ENCODE results near the gene PARD3.

The PARD3 gene

DNA sequence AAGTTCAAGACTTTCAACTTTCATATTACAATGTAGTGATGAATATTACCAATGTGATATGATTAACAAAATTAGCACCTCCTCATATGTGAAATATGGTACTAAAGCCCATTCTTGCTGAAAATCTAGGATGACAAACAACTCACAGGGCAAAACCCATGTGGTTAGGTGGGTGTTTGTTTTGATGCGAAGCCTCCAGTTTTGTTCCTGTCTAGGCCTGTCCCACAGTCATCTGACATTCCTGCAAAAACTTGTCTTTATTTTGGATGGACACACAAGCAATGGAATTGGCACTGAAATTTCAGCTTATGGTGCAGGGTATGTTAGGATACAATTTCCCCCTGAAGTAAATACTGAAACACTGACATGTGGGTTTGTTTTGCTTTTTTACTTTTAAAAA, 95.3 kb downstream of the PARD3 start:
- H3K79me2 ChIP-seq (ENCODE audit: insufficient read depth, low read length): peaks cover 71% of the 10 kb centered on the region
- no peaks in the 10 kb centered on the region for H3K27me3 ChIP-seq (ENCODE audit: insufficient read depth, low read length, poor library complexity, severe bottlenecking)
- no peak overlapping the region for H3K4me2 ChIP-seq (ENCODE audit: low read depth, low read length, poor library complexity, severe bottlenecking)
- no peak overlapping the region for H3K4me3 ChIP-seq (ENCODE audit: low read length, poor library complexity, severe bottlenecking)
- no peak overlapping the region for H3K9ac ChIP-seq (ENCODE audit: low read depth, low read length, poor library complexity, severe bottlenecking)
- peaks cover 33% of the 10 kb centered on the region for H3K4me1 ChIP-seq (ENCODE audit: insufficient read depth, low read length, poor library complexity, severe bottlenecking)
- H3K36me3 ChIP-seq (ENCODE audit: insufficient read depth, low read length): no peaks in the 10 kb centered on the region
- no peaks in the 10 kb centered on the region for H3K9me3 ChIP-seq (ENCODE audit: insufficient read depth, low read depth, low read length)
- H2AFZ ChIP-seq (ENCODE audit: low read length): no peak overlapping the region
- 0 out of 2 replicates have a peak, but pooled peaks cover 4% of the 10 kb centered on the region for H3F3A ChIP-seq (ENCODE audit: low read depth)
- TF ChIP-seq EZH2phosphoT487 (IDR thresholded peaks at IDR 0.05; ENCODE audit: borderline replicate concordance): no peak
- TF ChIP-seq, protein P1, sequence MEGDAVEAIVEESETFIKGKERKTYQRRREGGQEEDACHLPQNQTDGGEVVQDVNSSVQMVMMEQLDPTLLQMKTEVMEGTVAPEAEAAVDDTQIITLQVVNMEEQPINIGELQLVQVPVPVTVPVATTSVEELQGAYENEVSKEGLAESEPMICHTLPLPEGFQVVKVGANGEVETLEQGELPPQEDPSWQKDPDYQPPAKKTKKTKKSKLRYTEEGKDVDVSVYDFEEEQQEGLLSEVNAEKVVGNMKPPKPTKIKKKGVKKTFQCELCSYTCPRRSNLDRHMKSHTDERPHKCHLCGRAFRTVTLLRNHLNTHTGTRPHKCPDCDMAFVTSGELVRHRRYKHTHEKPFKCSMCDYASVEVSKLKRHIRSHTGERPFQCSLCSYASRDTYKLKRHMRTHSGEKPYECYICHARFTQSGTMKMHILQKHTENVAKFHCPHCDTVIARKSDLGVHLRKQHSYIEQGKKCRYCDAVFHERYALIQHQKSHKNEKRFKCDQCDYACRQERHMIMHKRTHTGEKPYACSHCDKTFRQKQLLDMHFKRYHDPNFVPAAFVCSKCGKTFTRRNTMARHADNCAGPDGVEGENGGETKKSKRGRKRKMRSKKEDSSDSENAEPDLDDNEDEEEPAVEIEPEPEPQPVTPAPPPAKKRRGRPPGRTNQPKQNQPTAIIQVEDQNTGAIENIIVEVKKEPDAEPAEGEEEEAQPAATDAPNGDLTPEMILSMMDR (conservative IDR thresholded peaks at IDR 0.05; ENCODE audit: low read length): no peak
- H4K20me1 ChIP-seq (ENCODE audit: insufficient read depth, low read length, poor library complexity, severe bottlenecking): peaks cover 81% of the 10 kb centered on the region
- no peaks in the 10 kb centered on the region for H3K9me2 ChIP-seq (replicated peaks; ENCODE audit: low read depth, low read length)

DNA sequence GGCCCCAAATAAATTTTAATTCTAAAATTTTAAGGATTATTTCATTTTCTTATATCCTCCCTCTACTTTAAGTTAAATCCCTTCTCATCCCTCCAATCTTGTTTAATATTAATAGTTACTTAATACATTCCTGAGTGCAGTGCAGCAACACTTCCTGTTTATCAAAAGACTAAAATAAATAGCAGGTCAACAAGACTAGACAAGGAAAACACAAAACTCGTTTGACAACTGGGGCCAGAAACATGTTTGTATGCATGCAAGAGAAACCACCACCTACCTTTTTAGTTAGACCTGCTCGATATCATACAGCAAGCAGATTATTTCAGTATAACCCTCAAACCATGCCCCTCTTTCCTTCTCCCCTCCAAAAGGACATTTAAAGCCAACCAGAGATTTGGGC, 95.8 kb downstream of the PARD3 start:
- Histone ChIP-seq H3K9me2 (replicated peaks; ENCODE audit: low read depth, low read length) (no peaks in the 10 kb centered on the region), H3K27me3 (ENCODE audit: insufficient read depth, low read length, poor library complexity, severe bottlenecking) (no peaks in the 10 kb centered on the region), H3F3A (ENCODE audit: low read depth) (0 out of 2 replicates have a peak, but pooled peaks cover 4% of the 10 kb centered on the region), H3K36me3 (ENCODE audit: insufficient read depth, low read length) (no peaks in the 10 kb centered on the region), H3K9me3 (ENCODE audit: insufficient read depth, low read depth, low read length) (no peaks in the 10 kb centered on the region), H3K79me2 (ENCODE audit: insufficient read depth, low read length) (peaks cover 71% of the 10 kb centered on the region), H3K9ac (ENCODE audit: low read depth, low read length, poor library complexity, severe bottlenecking) (no peak overlapping the region), H2AFZ (ENCODE audit: low read length) (no peak overlapping the region), H3K4me1 (ENCODE audit: insufficient read depth, low read length, poor library complexity, severe bottlenecking) (peaks cover 33% of the 10 kb centered on the region), H3K4me3 (ENCODE audit: low read length, poor library complexity, severe bottlenecking) (no peak overlapping the region), H3K4me2 (ENCODE audit: low read depth, low read length, poor library complexity, severe bottlenecking) (no peak overlapping the region), H4K20me1 (ENCODE audit: insufficient read depth, low read length, poor library complexity, severe bottlenecking) (peaks cover 77% of the 10 kb centered on the region)
- TF ChIP-seq, protein P1 (conservative IDR thresholded peaks at IDR 0.05; ENCODE audit: low read length): no peak
- no peak for TF ChIP-seq EZH2phosphoT487 (IDR thresholded peaks at IDR 0.05; ENCODE audit: borderline replicate concordance)

DNA sequence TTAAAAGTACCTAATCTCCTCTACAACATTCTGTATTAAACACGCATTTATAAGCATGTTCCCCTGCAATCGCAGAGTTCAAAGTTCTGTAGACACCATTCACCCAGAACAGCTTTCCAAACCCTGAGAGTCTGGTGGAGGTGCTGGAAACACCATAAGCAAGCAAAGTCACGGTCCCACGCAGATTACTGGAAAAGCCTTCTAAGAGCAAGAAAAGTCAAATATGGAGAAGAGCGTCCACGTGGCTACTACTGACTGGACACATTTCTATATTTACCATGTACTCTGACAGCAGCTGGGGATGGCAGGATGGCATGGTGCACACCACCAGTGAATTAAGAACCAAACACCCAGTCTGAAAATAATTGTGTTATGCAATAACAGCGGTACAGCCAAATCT, 97.7 kb downstream of the PARD3 start:
- H3K9me2 ChIP-seq (replicated peaks; ENCODE audit: low read depth, low read length): no peaks in the 10 kb centered on the region
- no peak overlapping the region for H2AFZ ChIP-seq (ENCODE audit: low read length)
- H3K9me3 ChIP-seq (ENCODE audit: insufficient read depth, low read depth, low read length): no peaks in the 10 kb centered on the region
- H3F3A ChIP-seq (ENCODE audit: low read depth): 0 out of 2 replicates have a peak, but pooled peaks cover 4% of the 10 kb centered on the region
- peaks cover 33% of the 10 kb centered on the region for H3K4me1 ChIP-seq (ENCODE audit: insufficient read depth, low read length, poor library complexity, severe bottlenecking)
- peak overlapping the region; percentile 34 for H3K4me3 ChIP-seq (ENCODE audit: low read length, poor library complexity, severe bottlenecking)
- TF ChIP-seq EZH2phosphoT487 (IDR thresholded peaks at IDR 0.05; ENCODE audit: borderline replicate concordance): no peak
- TF ChIP-seq, protein P1 (conservative IDR thresholded peaks at IDR 0.05; ENCODE audit: low read length): no peak
- no peaks in the 10 kb centered on the region for H3K36me3 ChIP-seq (ENCODE audit: insufficient read depth, low read length)
- peaks cover 60% of the 10 kb centered on the region for H4K20me1 ChIP-seq (ENCODE audit: insufficient read depth, low read length, poor library complexity, severe bottlenecking)
- peak overlapping the region; percentile 65 for H3K4me2 ChIP-seq (ENCODE audit: low read depth, low read length, poor library complexity, severe bottlenecking)
- peaks cover 68% of the 10 kb centered on the region for H3K79me2 ChIP-seq (ENCODE audit: insufficient read depth, low read length)
- no peak overlapping the region for H3K9ac ChIP-seq (ENCODE audit: low read depth, low read length, poor library complexity, severe bottlenecking)
- no peaks in the 10 kb centered on the region for H3K27me3 ChIP-seq (ENCODE audit: insufficient read depth, low read length, poor library complexity, severe bottlenecking)

All from Loucy (cell line).